Adrenal gland (tissue), 12 donors: ENCODE data around the gene CISTR. TPM values are rescaled to one million over a fixed set of nuclear protein-coding genes. Genes with fewer than 3 reads are reported as not detected.
A peak's percentile ranks its signal among the peaks of the same experiment; 100 is the strongest.

Source experiments
- DNase-seq, 7 donors: peaks; one replicate each; pipeline ENCODE4 v3.0.0-alpha.2; 2019 to 2020
- H3K27ac ChIP-seq, 5 donors: fragments of 200-600 bp; sonication (generic) in 4 of 5; 1 replicate in 3 of 5; 2 replicates in 2 of 5; pipeline versions ENCODE4 v1.5.1 to v1.8.0; 2016 to 2020; ENCODE audit warnings: mild to moderate bottlenecking in 1 of 5
- H3K27me3 ChIP-seq: fragments of 200-600 bp; 2 replicates; pipeline ENCODE4 v1.8.0; 2021
- H3K36me3 ChIP-seq, 2 donors: fragments of 200-600 bp; replicated peaks in 1 of 2; 1 replicate in 1 of 2; 2 replicates in 1 of 2; pipeline versions ENCODE4 v1.5.1 to v1.8.0; 2018 to 2022
- H3K4me1 ChIP-seq, 2 donors: fragments of 200-600 bp; replicated peaks in 1 of 2; 1 replicate in 1 of 2; 2 replicates in 1 of 2; pipeline versions ENCODE4 v1.5.1 to v1.8.0; 2018 to 2021
- H3K4me3 ChIP-seq, 4 donors: fragments of 200-600 bp; sonication (generic) in 3 of 4; one replicate each; pipeline ENCODE4 v1.5.1; 2016 to 2018
- H3K9me3 ChIP-seq, 3 donors: fragments of 200-600 bp; sonication (generic) in 1 of 3; replicated peaks in 1 of 3; 1 replicate in 2 of 3; 2 replicates in 1 of 3; pipeline versions ENCODE4 v1.5.1 to v1.8.0; 2016 to 2021
- CTCF ChIP-seq, 6 experiments: fragments of 450-650 bp in 4 of 6; fragments of 200-600 bp in 2 of 6; sonication (generic) in 1 of 6; IDR thresholded peaks; 1 replicate in 5 of 6; 2 replicates in 1 of 6; pipeline versions ENCODE4 v1.5.1 to v1.8.0; 2016 to 2021; ENCODE audit warnings: antibody characterized with exemption in 6 of 6, mild to moderate bottlenecking in 2 of 6, moderate library complexity in 1 of 6
- POLR2A ChIP-seq, 2 donors: fragments of 450-650 bp; IDR thresholded peaks; one replicate each; pipeline ENCODE4 v1.6.1; 2017; ENCODE audit warnings: antibody characterized with exemption in 2 of 2, mild to moderate bottlenecking in 2 of 2, moderate library complexity in 1 of 2
- WGBS, 4 donors: extraction: QIAGEN DNeasy Blood & Tissue Kit in 2 of 4; methylation state at CpG; one replicate each; pipeline versions ENCODE4 v1.1.5 to v1.1.7; 2013 to 2017; 5-methylcytosine and 5-hydroxymethylcytosine counted together
- intact Hi-C, 2 donors: fragments of 100-400 bp; cut with DNase I; formaldehyde crosslinking; loops; one replicate each; pipeline versions ENCODE4 v1.14.1 to v1.15.0; 2022 to 2023
- polyA plus RNA-seq, 3 donors: library from polyadenylated mRNA; stranded (reverse); fragments of 200-250 nt in 2 of 3; fragments of 350-450 nt in 1 of 3; fragmentation: Illumina TruSeq in 1 of 3; extraction: RNeasy Lipid Tissue Mini Kit (QIAGEN cat#74804) in 1 of 3; gene quantifications; one replicate each; pipeline ENCODE4 v1.2.3, GENCODE V29; 2013 to 2014
- total RNA-seq, 9 donors: library from RNA; depleted of rRNA in 4 of 9; stranded (reverse); fragments of >200 nt in 4 of 9; fragments of 120-200 nt in 1 of 9; fragmentation: NEBNext Ultra II Directional in 1 of 9; extraction: Animal tissue kit (Norgen Biotek cat#: 25700) in 1 of 9; gene quantifications; one replicate each; pipeline versions ENCODE4 v1.1.0 to v1.2.4, GENCODE V29; 2013 to 2023
- donor health status: healthy with polysubstance abuse.
- donor health status: Bipolar disorder and iron deficiency.
- donor health status: DM: yes; HTN: yes; CAD: no.
- donor health status: DM: no; HTN: no; CAD: no.
- donor health status: DM: no; HTN: no; CAD: no.
- donor health status: DM: yes; HTN: yes; CAD: no.

The CISTR gene
- total and polyA plus RNA-seq, 12 donors = not detected

DNA sequence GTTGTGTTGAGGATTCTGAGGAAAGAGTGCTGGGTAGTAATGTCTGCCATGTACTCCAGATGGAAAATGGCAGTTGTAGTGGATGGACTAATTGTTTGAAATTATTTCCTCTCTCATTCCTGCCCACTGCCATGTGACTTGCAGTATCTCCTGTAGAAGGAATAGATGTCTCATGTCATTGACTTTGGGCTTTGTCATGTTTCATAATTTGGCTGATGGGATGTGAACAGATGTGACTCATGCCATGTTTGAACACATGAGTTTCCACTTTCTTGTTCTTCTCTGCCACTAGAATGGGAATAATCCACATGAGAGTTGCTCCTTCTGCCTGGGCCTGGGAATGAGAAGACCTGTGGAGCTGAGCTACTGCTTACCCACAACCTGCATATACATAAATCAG is 22.1 kb downstream of the CISTR start:
- intact Hi-C loops = no loop called here
- Histone ChIP-seq H3K27me3 (no peaks in the 10 kb centered on the region), H3K36me3 (peaks cover 0 to 4% of the 10 kb centered on the region in 2 donors), H3K4me3 (no peak overlapping the region), H3K27ac (no peak overlapping the region), H3K4me1 (peaks cover 5 to 17% of the 10 kb centered on the region in 2 donors), H3K9me3 (no peaks in the 10 kb centered on the region)
- no peak for DNase-seq
- no peak for TF ChIP-seq CTCF (IDR thresholded peaks at IDR 0.05)
- no peak for TF ChIP-seq POLR2A (IDR thresholded peaks at IDR 0.05)

DNA sequence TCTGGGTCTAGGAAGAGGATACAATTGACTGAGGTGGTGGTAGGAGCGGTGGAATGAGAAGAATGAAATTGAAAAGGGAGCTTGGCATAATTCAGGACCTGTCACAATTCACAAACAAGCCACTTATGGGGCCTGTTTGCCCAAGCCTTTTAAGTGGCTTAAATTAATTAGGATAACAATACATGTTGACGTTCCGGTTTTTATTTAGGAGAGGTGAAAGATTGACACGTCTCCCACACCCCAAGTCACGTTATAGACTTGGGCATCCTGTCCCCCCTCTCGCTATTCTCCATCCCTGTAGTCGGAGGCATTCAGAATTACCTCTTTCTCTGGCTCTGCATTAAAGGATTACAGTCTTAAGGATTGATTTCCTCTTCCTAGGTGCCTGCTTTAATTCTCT is 23.6 kb downstream of the CISTR start:
- no peak for DNase-seq
- Histone ChIP-seq H3K36me3 (peaks cover 0 to 18% of the 10 kb centered on the region in 2 donors), H3K27me3 (no peaks in the 10 kb centered on the region), H3K4me1 (peaks cover 5 to 17% of the 10 kb centered on the region in 2 donors), H3K27ac (peak overlapping the region in 2 of 5 donors; percentile 69 to 79), H3K9me3 (no peaks in the 10 kb centered on the region), H3K4me3 (peak overlapping the region in 1 of 4 donors; percentile 56)
- no peak for TF ChIP-seq POLR2A (IDR thresholded peaks at IDR 0.05)
- TF ChIP-seq CTCF (IDR thresholded peaks at IDR 0.05) = no peak
- WGBS, 4 donors = 56 to 63% (median 61%) methylated on average over 7 of the region's 7 CpGs
- intact Hi-C loops = no loop called here

DNA sequence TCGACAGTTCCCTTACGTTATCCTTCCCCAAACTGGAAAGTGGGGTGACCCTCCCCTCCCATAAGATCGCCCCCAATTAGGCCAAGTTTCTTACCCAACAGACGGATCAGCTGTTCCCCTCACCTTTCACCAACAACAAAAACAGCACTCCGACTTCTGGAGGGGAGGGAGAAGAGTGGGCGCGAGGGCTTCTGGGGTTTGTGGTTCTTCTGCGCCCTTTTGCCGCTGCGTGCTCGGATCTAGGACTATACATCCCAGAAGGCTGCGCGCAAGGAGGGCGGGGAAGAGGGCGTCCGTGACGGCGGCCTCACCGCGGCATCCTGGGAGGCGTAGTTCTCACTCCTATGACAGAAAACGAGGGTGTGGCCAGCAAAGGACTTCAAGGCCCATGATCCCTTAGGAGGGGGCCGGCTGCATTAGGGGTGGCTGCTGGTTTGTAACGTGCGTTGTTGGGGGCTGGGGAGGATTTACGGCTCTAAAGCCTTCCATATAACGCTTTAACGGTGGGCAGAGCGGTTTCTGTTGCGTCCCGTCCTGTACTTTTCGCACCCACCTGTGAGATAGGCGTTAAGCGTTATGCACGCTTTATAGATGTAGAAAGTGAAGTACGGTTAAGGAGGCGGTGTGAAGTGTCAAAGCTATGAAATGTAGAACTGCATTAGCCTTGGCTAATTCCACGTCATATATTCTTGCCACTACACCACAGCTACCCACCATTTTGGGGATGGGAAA is 24.3 kb downstream of the CISTR start, which contains the start of gene CALCOCO1:
Gene CALCOCO1 (minus strand): TSS at position 143 of the 732 bp plus-strand sequence. CDS start 2,210 bp downstream, outside the sequence.
- no peak for TF ChIP-seq CTCF (IDR thresholded peaks at IDR 0.05)
- peak in 1 of 2 donors; percentile 57 for TF ChIP-seq POLR2A (IDR thresholded peaks at IDR 0.05)
- no peaks in the 10 kb centered on the region for H3K27me3 ChIP-seq
- H3K36me3 ChIP-seq = peaks cover 0 to 25% of the 10 kb centered on the region in 2 donors
- intact Hi-C loops = no loop called here
- DNase-seq = peak; percentile 96 to 99 (median 98)
- 0 to 1% (median 0%) methylated on average over 28 to 38 of the region's 38 CpGs for WGBS, 4 donors
- H3K9me3 ChIP-seq = no peaks in the 10 kb centered on the region
- peak within 1 kb of the TSS; percentile 19 to 56 (median 50) for H3K4me3 ChIP-seq
- peak within 1 kb of the TSS in 4 of 5 donors; percentile 39 to 79 (median 62) for H3K27ac ChIP-seq
- H3K4me1 ChIP-seq = peaks cover 5 to 17% of the 10 kb centered on the region in 2 donors

- intact Hi-C loops = no loop called here
- H3K27ac ChIP-seq = peak overlapping the region in 3 of 5 donors; percentile 21 to 58 (median 54)
- TF ChIP-seq CTCF (IDR thresholded peaks at IDR 0.05) (no peak), POLR2A (IDR thresholded peaks at IDR 0.05) (no peak)
- peaks cover 5 to 17% of the 10 kb centered on the region in 2 donors for H3K4me1 ChIP-seq
- H3K4me3 ChIP-seq = peak overlapping the region; percentile 19 to 56 (median 50)
- H3K27me3 ChIP-seq = no peaks in the 10 kb centered on the region
- no peaks in the 10 kb centered on the region for H3K9me3 ChIP-seq
- WGBS, 4 donors = 0 to 5% (median 1%) methylated on average over 3 to 15 of the region's 15 CpGs
- peak in 2 of 7 donors; percentile 10 to 59 for DNase-seq
- peaks cover 0 to 31% of the 10 kb centered on the region in 2 donors for H3K36me3 ChIP-seq
These were observed 24.9 kb downstream of the CISTR start for GRCh38 chr12:53726946-53727309.
